ENCODE results near the gene SYTL3.

GRCh38 chr6:158808442-158808833 is 158.6 kb downstream of the SYTL3 start:
- no peak for TF ChIP-seq CTCF (IDR thresholded peaks at IDR 0.05 in 4 of 5, conservative IDR thresholded peaks at IDR 0.05 in 1 of 5)
- no peak for TF ChIP-seq POLR2A (IDR thresholded peaks at IDR 0.05)

Data from gastrocnemius medialis (tissue), 4 donors.